HEK293 (cell line): ENCODE data around the gene CNTNAP1.
A peak's percentile ranks its signal among the peaks of the same experiment; 100 is the strongest.

Experiments used
- CTCF ChIA-PET: fragments of 350-600 bp; formaldehyde crosslinking; extraction: SDS; loops from one replicate; lab custom pipeline; 2021; ENCODE audit warnings: antibody characterized with exemption; lab: Yijun Ruan, JAX
- POLR2A ChIA-PET: fragments of 300-600 bp; formaldehyde crosslinking; extraction: SDS; loops from one replicate; lab custom pipeline; 2020; ENCODE audit warnings: antibody characterized with exemption, inconsistent platforms; lab: Yijun Ruan, JAX
- H3K27ac ChIP-seq: fragments of 200-500 bp; sonication (Bioruptor generic); 2 replicates; pipeline ENCODE4 v1.5.1; 2014; ENCODE audit warnings: low read depth, low read length, control low read depth, inconsistent platforms; ENCODE audit errors: extremely low read depth
- H3K36me3 ChIP-seq, 2 experiments: fragments of 200-500 bp in 1 of 2; sonication (Bioruptor generic) in 1 of 2; 1 replicate in 1 of 2; 2 replicates in 1 of 2; pipeline ENCODE4 v1.5.1; 2014 to 2017; ENCODE audit warnings: inconsistent platforms in 2 of 2, low read length in 2 of 2; ENCODE audit not compliant: control insufficient read depth in 2 of 2, insufficient read depth in 1 of 2
- H3K4me1 ChIP-seq: fragments of 200-500 bp; sonication (Bioruptor generic); 2 replicates; pipeline ENCODE4 v1.5.1; 2014; ENCODE audit warnings: mild to moderate bottlenecking, low read length, inconsistent platforms; ENCODE audit not compliant: control insufficient read depth, insufficient read depth
- H3K4me3 ChIP-seq: 2 replicates; pipeline ENCODE4 v1.5.1; 2011; ENCODE audit warnings: low read depth, mild to moderate bottlenecking, control low read depth, low read length, moderate library complexity
- H3K9me3 ChIP-seq: fragments of 200-500 bp; sonication (Bioruptor generic); 2 replicates; pipeline ENCODE4 v1.5.1; 2014; ENCODE audit warnings: low read depth, low read length, inconsistent platforms; ENCODE audit not compliant: control insufficient read depth, insufficient read depth
- MEIS1 ChIP-seq: sonication (generic); formaldehyde crosslinking; IDR thresholded peaks from 2 replicates; pipeline ENCODE4 v1.8.1; 2022; ENCODE audit warnings: missing genetic modification reagents, mild to moderate bottlenecking, borderline replicate concordance
- PRDM10 ChIP-seq: fragments of 450-650 bp; formaldehyde crosslinking; IDR thresholded peaks from 2 replicates; pipeline ENCODE4 v1.5.1; 2016; ENCODE audit warnings: missing biosample characterization, missing genetic modification characterization
- ZNF311 ChIP-seq: fragments of 450-650 bp; formaldehyde crosslinking; IDR thresholded peaks from 2 replicates; pipeline ENCODE4 v1.5.1; 2017; ENCODE audit warnings: missing biosample characterization, missing genetic modification characterization, borderline replicate concordance
- ZNF398 ChIP-seq: fragments of 450-650 bp; formaldehyde crosslinking; IDR thresholded peaks from 2 replicates; pipeline ENCODE4 v1.5.1; 2017; ENCODE audit warnings: missing biosample characterization, missing genetic modification characterization

The CNTNAP1 gene

GRCh38 chr17:42748202-42748907, 66.0 kb downstream of the CNTNAP1 start:
- ChIA-PET CTCF (interaction anchor here (0.6 to 3.6 kb wide), 4 partner anchors 13 to 150 kb away, joined by 3 to 30 read pairs (median 6); partner anchors contain the start of gene RAMP2), POLR2A (interaction anchor here (0.6 to 0.8 kb wide), 2 partner anchors 11 to 17 kb away, joined by 3 to 4 read pairs; no protein-coding TSS in a partner anchor)
- H3K27ac ChIP-seq, result no peak overlapping the region
- TF ChIP-seq ZNF398 (tag by site-specific recombination) (no peak), ZNF311 (tag by site-specific recombination) (no peak), PRDM10 (peak; percentile 32; the same call in 1 of the 2 replicates)
- no peaks in the 10 kb centered on the region; a peak in 1 of 3 replicates for H3K36me3 ChIP-seq
- H3K4me1 ChIP-seq, result peaks cover 9% of the 10 kb centered on the region
- H3K9me3 ChIP-seq, result no peaks in the 10 kb centered on the region
- no peak overlapping the region for H3K4me3 ChIP-seq

GRCh38 chr17:42748908-42749798, 66.8 kb downstream of the CNTNAP1 start:
- H3K36me3 ChIP-seq, result no peaks in the 10 kb centered on the region
- ChIA-PET CTCF (interaction anchor here (0.6 to 5.1 kb wide), 8 partner anchors 11 to 171 kb away, joined by 3 to 46 read pairs (median 6); partner anchors contain the start of gene RAMP2), POLR2A (interaction anchor here (0.8 to 1.0 kb wide), 2 partner anchors 18 to 24 kb away, joined by 4 to 5 read pairs; partner anchors contain the start of gene VPS25)
- H3K27ac ChIP-seq, result no peak overlapping the region
- H3K4me1 ChIP-seq, result peaks cover 2% of the 10 kb centered on the region; the same call in 1 of the 2 replicates
- H3K4me3 ChIP-seq, result no peak overlapping the region
- TF ChIP-seq PRDM10 (peak; percentile 47; the same call in 1 of the 2 replicates), MEIS1 (CRISPR knock-in tag) (no peak)
- H3K9me3 ChIP-seq, result no peaks in the 10 kb centered on the region
